ENCODE data around the gene SYT7.

- TF ChIP-seq, protein P1, sequence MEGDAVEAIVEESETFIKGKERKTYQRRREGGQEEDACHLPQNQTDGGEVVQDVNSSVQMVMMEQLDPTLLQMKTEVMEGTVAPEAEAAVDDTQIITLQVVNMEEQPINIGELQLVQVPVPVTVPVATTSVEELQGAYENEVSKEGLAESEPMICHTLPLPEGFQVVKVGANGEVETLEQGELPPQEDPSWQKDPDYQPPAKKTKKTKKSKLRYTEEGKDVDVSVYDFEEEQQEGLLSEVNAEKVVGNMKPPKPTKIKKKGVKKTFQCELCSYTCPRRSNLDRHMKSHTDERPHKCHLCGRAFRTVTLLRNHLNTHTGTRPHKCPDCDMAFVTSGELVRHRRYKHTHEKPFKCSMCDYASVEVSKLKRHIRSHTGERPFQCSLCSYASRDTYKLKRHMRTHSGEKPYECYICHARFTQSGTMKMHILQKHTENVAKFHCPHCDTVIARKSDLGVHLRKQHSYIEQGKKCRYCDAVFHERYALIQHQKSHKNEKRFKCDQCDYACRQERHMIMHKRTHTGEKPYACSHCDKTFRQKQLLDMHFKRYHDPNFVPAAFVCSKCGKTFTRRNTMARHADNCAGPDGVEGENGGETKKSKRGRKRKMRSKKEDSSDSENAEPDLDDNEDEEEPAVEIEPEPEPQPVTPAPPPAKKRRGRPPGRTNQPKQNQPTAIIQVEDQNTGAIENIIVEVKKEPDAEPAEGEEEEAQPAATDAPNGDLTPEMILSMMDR (IDR thresholded peaks at IDR 0.05) = no peak
- TF ChIP-seq POLR2A (IDR thresholded peaks at IDR 0.05) = no peak
Measured at GRCh38 chr11:61507962-61508861, 72.7 kb downstream of the SYT7 start, which contains the start of gene LRRC10B.

Data from testis (tissue), 2 donors.